GM18861 (cell line): ENCODE results near the gene MAPKAPK3.
A peak's percentile ranks its signal among the peaks of the same experiment; 100 is the strongest.

Experiments used
- ATAC-seq: cut with Tn5 transposase; IDR thresholded peaks from one replicate; pipeline ENCODE4 v1.9.1; 2021; ENCODE audit not compliant: unreplicated experiment

MAPKAPK3 gene

DNA sequence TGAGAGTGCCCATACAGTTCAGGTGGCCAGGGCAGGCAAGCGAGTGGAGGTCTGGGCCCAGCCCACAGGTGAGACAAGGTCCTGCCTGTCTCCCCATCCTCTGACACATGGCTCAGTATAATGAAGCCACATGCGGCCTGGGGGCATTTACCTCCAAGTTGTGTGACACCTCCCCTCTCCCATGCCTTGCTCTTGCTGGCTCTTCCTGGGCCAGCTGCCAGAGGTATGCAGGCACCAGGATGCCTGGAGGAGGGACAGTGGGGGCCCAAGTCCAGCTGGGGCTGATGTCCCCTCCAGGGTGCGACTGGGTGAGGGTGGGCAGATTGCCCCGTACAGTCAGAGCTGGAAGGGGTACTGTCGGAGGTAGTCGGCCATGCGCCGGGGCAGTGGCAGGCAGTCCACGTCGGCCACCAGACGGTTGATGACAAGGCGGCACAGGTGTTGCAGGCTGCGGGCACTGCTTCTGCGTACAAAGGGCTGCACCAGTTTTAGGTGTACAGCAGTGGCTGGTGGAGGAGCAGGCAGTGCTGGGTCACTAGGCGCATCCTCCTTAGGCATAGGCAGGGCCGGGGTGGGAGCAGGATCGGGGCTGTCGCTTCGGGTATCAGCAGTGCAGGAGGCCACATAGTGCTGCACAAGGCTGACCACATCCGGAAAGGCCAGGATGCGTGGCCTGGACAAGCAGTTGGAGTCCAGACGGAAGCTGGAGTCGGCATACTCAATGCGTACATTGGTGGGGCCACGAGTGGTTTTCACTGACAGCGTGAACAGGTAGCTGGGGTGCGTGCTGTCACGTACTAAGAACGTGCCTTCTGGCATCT lies 9.5 kb upstream of the MAPKAPK3 start:
- ATAC-seq: no peak

DNA sequence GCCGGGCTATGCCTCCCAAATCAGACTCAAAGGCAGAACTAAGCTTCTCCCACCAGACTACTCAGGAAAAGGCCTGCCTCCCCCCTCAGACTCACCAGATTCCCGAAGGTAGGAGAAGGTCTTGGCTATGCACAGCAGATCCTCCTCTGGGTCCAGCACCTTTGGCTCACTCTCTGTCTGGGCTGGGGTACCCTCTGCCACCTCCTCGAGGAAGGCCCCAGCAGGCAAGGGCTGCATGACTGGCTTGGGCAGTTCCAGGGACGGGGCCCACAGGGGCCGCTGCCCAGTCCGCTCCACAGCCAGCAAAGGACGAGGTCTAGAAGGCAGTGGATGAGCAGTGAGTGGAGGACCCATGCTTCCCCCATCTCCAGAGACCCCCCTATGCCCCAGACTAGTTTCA lies 8.7 kb upstream of the MAPKAPK3 start:
- no peak for ATAC-seq

DNA sequence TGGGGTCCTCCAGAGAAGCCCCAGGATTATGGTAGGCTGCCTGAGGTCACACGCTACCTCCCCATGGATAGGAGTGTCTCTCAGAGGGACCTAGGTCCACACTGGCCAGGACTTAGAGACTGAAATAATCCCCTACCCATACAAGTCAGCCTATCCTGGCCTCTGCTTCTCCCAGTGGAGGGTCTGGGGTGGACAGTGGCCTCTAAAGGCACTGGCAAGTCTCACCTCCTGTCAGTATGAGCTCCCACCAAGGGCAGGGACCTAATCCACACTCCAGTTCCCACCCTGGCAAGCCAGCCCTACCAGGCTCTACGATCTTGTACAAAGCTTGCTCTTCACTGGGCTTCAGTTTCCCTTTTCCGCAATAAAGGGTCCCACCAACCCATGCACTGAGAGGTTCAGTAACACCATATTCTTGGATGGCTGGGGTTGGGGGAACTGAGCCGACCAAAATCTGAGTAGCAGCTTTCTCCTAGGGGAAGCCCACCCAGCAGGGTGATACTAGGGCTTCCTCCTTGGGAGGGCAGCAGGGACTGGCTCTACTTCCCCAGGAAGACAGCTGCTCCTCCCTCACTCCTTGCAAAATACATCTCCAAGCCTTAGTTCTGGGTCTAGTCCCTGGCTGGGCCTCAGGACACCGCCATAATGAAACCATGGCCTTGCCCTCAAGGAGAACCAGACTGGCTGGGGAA lies 7.7 kb upstream of the MAPKAPK3 start:
- no peak for ATAC-seq

DNA sequence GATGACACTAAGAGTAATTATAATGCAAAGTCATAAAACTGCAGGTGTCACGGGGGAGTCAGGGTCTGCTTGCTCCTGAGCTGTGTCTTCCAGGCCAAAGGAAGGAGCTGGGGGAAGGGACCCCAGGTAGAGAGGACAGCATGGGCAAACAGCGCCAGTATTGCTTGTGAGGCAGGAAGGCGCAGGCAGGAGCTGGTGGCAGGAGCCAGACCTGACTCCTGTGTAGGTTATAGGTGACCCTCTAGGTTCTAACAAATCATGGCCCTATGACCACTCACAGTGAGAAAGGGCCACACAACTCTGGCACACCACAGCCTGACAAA lies 7.2 kb upstream of the MAPKAPK3 start:
- ATAC-seq: no peak

GRCh38 chr3:50610181-50610971 lies 6.6 kb upstream of the MAPKAPK3 start:
- no peak for ATAC-seq

GRCh38 chr3:50610992-50611463 lies 5.9 kb upstream of the MAPKAPK3 start:
- no peak for ATAC-seq

- peak; percentile 53 for ATAC-seq
Measured at GRCh38 chr3:50611464-50612233, 5.3 kb upstream of the MAPKAPK3 start, which contains the start of gene CISH. TSS of gene CISH (minus strand) at chr3:50611774. CDS start at chr3:50611650, 124 bp downstream.

DNA sequence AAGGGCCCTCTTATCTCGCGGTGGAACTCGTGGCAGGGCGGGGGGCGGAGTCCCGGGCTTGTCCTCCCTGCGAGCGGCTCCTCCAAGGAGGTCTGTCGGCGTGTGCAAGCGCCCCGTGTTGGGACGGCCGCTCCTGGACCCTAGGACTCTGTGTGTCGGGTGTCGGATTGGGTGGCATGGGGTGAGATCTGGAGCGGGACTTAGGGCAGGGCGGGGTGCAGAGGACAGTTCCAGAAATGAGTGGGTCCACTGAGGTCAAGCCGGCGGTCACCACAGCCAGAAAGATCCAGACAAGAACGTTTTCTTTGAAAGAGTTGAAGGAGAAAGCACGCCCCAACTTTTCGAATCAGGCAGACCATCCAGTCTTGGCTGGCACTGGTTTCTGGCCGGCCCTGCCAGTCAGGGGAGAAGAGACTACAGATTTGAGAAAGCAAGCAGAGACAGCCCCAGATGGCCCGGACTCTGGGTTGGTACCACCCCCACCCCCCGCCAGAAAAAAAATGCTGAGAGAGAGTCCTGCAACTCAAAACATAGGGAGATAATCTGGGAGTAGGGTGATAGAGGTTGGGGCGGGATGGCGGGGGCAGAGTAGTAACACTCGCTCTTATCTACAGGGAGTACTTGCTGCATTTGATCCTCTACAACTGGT lies 4.6 kb upstream of the MAPKAPK3 start:
- no peak for ATAC-seq

DNA sequence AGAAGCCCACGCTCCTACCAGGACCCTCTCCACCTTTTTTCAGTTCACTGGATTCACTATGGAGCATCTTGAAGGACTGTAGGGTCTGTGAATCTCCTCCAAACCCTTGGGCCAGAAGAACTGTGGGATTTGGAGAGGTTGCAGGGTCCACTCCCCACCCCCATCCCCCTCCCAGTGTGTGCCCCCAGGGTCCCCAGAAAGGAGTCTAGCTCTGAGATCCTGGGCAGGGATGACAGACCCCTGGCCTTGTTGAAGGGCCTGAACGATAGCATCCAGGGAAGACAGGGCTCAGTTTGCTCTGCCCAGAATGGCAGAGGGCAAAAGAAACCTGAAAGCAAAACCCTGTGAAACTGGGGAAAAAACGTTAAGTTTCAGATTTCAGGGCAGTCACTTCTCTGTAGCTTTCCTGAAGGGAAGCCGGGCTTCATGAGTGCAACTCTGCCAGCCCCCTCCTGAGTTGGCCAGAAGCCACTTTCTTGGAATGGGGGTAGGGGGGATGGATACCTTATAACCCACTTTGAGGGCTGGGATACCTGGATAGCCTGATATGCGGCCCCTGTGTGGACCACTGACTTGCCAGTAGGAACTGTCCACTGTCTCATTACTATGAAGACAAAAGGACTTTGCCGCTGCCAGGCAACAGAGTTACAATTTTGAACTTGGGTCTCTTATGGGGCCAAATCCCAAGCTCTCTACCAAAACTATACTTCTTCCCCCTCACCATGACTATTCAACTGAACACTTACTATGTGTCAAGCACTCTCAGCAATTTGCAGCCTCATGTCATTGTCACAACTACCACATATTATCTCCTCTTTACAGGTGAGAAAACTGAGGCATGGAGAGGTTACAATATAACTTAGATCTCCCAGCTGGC lies 3.7 kb upstream of the MAPKAPK3 start:
- no peak for ATAC-seq

DNA sequence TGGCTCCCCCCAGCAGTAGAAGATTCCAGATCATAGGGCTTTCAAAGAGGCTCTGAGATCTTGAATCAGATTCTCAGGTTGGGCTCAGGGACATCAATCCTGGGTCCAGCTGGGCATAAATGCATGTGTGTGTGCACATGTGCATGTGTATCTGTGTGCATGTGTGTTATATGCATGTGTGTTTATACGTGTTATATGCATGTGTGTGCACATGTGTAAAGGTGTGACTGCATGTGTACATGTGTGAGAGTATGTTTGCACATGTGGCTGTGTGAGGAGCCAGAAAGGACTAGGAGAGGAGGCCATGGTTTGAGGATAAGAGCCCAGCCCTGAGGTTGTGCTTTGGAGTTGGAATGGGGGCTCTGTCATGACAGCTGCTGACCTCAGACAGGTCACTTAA lies 1.8 kb upstream of the MAPKAPK3 start:
- ATAC-seq: no peak

- ATAC-seq: peak; percentile 28
Measured at GRCh38 chr3:50616003-50616769, 765 bp upstream of the MAPKAPK3 start.

- ATAC-seq: peak; percentile 50
Measured at GRCh38 chr3:50616770-50617095, 218 bp upstream of the MAPKAPK3 start.

DNA sequence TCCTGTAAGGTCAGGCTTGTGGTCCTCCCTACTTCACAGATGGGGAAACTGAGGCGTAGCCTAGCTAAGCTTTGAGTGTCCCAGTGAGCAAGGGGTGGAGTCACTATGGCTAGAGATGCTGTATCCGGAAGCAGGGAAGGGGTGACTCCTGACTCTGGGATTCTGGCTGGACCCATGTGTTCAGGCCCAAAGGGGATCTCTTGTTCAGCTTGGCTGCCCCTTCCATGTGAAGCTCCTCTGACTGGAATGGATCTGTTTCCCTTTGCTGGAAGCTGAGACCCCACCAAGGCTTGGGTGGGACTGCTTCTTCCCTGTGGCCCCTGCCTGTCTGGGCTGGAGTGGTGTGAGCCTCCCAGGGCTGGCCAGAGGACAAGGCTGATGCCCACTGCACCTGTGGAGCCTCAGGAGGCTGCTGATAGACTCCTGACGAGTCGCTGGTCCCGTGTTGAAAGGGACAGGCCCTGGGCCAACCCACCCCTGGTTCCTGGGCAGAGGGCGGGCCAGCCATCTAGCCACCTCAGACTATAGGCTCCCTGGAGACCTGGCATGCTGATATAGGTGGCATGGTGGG lies 1.0 kb downstream of the MAPKAPK3 start:
- ATAC-seq: no peak

GRCh38 chr3:50620420-50620819 lies 3.5 kb downstream of the MAPKAPK3 start:
- ATAC-seq: no peak

DNA sequence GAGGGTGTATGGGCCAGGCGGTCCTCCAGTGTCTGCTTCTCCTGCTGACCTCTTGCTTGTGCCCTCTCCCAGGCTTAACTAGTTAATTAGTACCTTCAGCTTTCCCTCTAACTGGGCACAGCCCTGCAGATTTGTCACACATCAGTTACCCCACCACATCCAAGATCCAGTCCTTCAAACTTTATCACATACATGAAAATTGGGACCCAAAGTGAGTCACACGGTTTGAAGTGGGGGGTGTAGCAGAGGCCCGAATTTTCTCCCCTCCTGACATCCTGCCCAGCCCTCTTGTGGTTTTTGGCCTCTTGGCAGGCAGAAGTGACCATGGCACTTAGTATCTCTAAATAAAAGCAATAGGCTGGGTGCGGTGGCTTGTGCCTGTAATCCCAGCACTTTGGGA lies 3.9 kb downstream of the MAPKAPK3 start:
- ATAC-seq: no peak

- ATAC-seq: no peak
Measured at GRCh38 chr3:50622881-50623280, 5.9 kb downstream of the MAPKAPK3 start.

DNA sequence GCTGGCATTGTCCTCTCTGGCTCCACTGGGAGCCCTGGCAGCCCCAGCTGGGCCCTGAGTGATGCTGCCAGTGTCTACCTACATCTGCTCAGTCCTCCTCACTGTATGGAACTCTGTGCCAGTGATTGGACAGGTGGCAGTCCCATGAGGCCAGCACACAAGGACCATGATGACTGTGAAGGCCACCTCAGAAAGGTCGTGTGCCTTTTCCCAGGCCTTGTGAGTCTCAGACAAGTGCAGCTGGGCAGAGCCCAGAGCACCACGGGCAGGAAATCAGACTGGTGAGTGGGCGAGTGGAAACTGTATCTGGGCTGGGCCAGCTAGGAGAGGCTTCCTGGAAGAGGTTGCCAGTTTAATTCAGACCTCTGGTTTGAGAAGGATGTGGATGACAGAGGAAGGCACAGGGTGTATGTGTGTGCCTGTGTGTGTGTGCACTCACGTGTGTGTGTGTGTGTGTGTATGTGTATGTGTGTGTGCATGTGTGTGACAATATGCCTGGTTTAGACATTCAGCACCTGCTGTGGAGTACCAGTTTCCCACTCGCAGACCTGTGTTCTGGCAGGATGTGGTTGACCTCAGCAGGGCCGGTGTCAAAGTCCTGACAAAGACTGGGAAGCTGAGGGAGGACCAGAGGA lies 7.0 kb downstream of the MAPKAPK3 start:
- ATAC-seq: no peak

GRCh38 chr3:50624634-50625033 lies 7.7 kb downstream of the MAPKAPK3 start:
- ATAC-seq: no peak
